Stimulated activated CD4-positive, alpha-beta T cell treated with anti-CD3 and anti-CD28 coated beads, TNF-alpha, amount 100 ng/mL, for 4 hours (primary cell): Measurements from ENCODE around the gene WDR27.
"Not testable (repeated sequence)": the region's sequence is repeated elsewhere in the genome, so short reads cannot be mapped to it uniquely, and the experiment has no call there.

Experiments
- DNase-seq, 3 experiments: peaks; one replicate each; pipeline ENCODE4 v3.0.0-alpha.2; 2020; ENCODE audit warnings: low read depth in 3 of 3

Gene WDR27

GRCh38 chr6:169441292-169441691 lies 260.5 kb downstream of the WDR27 start:
- DNase-seq, result no peak

DNA sequence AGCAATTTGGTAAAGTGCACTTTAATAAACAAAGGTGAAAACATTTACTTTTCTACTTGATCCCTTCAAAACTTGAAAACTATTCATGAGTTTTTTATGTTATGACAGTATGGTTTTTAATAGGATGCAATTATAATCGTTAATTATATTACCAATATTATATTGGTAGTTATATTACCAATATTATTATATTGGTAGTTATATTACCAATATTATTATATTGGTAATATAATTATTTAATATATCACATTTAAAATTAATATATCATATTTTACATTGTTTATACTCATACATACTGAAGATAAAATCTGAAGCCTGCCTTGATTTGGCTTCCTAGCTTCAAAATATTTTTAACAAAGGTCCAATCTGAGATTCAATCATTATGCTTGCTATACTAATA lies 262.1 kb downstream of the WDR27 start:
- no peak for DNase-seq

DNA sequence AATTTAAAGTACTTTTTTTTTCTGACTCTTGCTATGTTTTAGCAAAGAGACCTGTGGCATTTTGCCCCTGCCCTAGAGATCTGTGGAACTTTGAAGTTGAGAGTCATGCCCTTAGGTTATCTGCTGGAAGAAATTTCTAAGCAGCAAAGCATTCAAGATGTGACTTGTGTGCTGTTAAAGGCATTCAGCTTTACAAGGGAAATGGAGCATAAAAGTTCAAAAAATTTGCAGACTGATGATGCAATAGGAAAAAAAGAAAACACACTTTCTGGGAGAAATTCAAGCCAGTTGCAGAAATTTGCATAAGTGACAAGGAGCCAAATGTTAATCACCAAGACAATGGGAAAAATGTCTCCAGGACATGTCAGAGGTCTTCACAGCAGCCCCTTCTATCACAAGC lies 267.3 kb downstream of the WDR27 start:
- DNase-seq, result not testable (repeated sequence)

- DNase-seq, result no peak
Observed at GRCh38 chr6:169429001-169429400, 272.8 kb downstream of the WDR27 start.

DNA sequence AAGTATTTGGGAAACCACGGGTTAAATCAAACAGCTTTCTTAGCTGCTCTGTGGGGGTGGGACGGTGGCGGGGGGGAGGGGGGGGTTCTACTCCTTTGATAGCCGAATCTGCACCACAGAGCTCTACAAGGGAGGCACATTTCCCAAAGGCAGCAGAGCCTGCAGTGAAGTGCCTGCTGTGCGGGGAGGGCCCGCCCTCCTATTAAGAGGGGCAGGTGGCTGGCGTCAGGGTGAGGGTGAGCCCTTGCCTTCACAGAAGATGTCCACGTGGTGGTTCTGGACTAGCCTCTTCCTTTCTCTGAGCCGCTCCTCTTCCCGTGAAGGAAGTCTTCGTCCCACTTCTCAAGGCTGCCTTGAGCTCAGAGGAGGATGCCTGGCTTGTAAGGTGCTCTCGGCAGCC lies 273.3 kb downstream of the WDR27 start:
- no peak for DNase-seq

DNA sequence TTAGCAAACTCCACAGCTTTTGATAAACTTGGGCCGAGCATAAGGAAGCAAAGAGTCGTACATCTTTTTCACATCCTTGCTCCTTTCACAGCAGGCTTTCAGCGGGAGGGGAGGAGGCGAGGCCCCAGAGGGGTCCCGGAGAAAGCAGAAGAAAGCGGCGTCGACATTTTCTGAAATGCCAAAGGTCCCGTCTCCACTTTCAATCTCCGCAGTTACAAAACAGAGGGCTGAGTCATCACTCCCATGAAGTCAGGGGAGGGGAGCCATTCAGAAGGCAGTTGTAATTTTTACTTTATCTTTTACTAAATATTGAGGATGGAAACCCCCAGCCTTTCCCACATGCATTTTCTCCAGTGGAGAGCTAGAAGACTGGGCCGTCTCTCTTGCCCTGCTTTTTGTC lies 274.0 kb downstream of the WDR27 start:
- no peak for DNase-seq

- DNase-seq, result no peak
Observed at GRCh38 chr6:169426611-169427010, 275.2 kb downstream of the WDR27 start.

- DNase-seq, result no peak
Observed at GRCh38 chr6:169425628-169426370, 276.0 kb downstream of the WDR27 start.

DNA sequence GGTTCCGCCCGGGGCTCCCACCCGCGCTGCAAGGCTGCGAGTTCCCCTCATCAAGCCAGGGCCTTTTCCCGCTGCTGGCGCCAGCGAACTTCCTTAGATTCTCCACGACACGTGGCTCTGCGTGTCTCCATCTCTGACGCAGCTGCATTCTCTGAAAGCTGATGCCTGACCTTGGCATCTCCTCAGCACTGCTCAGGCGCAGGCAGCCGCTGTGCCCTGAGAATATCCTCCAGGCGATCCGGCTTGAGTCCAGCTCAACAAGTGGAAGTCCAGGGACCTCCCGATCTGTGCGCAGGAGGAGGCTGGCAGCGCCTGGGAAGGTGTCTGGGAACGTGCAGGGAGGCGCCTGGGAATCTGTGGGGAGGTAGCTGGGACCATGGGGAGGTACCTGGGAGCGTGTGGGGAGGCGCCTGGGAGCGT lies 277.0 kb downstream of the WDR27 start:
- DNase-seq, result no peak

GRCh38 chr6:169424149-169424804 lies 277.6 kb downstream of the WDR27 start:
- DNase-seq, result no peak

DNA sequence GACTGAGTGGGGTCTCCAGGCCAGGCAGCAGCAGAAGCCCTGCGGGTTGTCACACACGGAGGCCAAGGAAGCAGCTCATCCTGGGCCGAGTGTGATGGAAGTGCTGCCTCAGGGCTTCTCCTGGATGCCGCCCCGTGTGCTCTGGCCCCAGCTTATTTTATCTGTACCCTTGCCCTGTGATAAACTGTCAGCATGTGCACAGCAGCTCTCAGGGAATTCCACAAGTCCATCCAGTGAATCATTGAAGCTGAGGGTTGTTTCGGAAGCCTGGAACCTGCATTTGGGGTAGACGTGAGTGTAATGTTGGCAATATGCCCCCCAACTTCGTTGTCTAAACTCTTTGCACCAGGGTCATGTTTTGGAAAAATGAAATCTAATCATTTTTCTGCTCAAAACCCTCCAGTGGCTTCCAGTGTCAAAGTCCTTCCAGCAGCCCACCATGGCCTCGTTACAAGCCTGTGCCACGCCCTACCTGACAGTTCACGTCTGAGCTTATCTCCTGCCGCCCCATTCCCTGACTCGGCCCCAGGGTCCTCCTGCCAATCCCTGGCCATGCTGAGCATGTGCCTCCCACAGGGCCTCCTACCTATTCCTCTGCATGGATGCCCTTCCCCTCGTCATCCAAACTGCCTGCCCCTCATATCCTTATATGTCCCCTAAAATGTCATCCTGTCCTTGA lies 280.1 kb downstream of the WDR27 start:
- DNase-seq, result no peak

DNA sequence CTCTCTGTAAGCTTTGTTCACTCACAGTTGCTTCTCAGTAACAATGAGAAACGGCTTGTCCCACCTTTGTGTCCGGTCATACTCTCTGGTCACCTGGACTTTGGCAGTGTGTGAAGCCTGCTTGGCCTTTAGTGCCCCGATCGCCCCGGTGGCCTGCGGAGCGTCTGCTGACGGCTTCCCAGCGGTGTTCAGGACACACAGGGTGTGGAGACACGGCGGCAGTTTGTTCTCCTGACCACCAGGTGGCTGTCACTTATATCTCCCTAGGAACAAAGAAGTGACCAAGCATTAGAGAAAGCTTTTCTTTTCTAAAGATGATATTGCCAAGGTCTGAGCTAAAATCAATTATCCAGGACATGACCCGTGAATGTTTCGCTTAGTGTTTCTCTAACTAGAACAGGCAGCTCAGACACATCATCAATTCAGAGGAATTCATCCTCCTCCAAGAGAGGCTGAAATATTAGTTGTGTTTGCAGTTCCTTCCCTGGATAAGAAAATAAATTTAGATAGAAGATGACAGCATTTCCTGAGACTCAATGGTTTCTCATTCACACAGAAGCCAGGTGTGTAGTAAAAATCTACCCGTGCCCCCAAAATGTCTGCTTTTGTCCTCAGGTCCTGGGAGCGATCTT lies 280.8 kb downstream of the WDR27 start:
- no peak for DNase-seq

- DNase-seq, result no peak
Observed at GRCh38 chr6:169417101-169417500, 284.7 kb downstream of the WDR27 start.

- no peak for DNase-seq
Observed at GRCh38 chr6:169416249-169416648, 285.6 kb downstream of the WDR27 start.

DNA sequence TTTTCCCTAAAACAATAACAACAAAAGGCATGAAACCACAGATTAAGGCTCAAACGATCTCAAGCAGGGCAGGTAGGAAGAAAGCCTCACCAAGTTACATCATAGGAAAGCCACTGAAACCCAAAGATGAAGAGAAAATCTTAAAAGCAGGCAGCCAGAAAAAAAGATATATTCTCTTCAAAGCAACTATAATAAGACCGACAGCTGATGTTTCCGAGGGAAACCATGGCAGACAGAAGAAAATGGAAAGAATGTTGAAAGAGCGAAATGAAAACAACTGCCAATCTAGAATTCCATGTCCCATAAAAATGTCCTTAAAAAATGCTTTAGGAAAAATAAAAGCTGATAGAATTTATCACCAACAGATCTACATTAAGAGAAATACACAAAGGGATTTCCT lies 286.6 kb downstream of the WDR27 start:
- DNase-seq, result no peak

GRCh38 chr6:169411722-169412121 lies 290.1 kb downstream of the WDR27 start:
- no peak for DNase-seq

DNA sequence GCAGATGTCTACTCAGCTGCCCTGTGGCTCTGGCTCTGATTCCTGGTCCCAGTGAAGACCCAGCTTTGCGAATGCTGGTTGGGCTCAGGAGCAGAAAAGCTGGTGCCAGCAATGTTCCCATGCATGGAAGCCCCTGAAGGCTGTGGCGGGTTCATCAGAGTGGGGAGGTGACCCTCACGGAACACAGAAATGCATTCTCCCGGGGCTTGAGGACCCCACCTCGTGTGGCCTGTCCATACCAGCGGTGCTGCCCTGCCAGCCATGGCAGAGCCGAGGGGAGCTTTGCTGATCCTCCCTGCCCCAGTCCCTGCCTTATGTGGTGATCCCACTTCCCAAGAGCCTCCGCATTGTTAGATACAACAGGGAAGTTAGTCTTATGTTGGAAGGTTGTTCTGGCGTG lies 290.5 kb downstream of the WDR27 start:
- no peak for DNase-seq

GRCh38 chr6:169409742-169410312 lies 292.0 kb downstream of the WDR27 start:
- DNase-seq, result no peak

- no peak for DNase-seq
Observed at GRCh38 chr6:169407325-169407724, 294.5 kb downstream of the WDR27 start.
